Measurements from ENCODE around the gene SPDL1. TPM values are rescaled to one million over a fixed set of nuclear protein-coding genes. Genes with fewer than 3 reads are reported as not detected.
A peak's percentile ranks its signal among the peaks of the same experiment; 100 is the strongest.

Gene SPDL1
- total and polyA plus RNA-seq, 2 donors (not counting 1 experiment from before 2014, with no cell fraction given): 4.1 to 17.9 TPM

DNA sequence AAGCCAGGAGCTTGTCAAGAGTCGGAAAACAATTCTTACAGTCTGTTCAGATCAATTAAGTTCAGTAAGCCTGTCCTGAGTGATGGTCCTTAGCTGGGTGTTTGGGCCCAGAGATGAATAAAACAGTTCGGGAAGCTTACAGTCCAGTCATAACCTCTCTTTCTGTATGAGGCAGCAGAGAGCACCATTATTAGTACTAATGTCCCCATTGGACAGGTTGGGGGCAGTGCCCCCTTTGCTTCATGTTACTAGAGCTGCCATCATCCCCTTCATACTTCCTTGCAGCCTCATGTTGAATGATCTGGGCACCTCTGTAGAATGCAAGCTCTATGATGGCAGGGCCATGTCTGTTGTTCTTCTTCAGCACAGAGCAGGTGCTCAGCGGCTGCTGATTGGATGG, 63.3 kb downstream of the SPDL1 start:
- peaks cover 94% of the 10 kb centered on the region for H3K4me1 Mint-ChIP-seq
- no peaks in the 10 kb centered on the region for H3K9me3 Mint-ChIP-seq (ENCODE audit: insufficient read depth)
- Histone ChIP-seq H3K27ac (ENCODE audit: low read length in 2 of 2) (peak overlapping the region in 1 of 2 donors; percentile 4), H3K4me3 (ENCODE audit: control extremely low read depth in 1 of 5, extremely low read depth in 1 of 5, insufficient read depth in 1 of 5, low read depth in 2 of 5, low read length in 4 of 5) (no peak overlapping the region), H3K4me2 (replicated peaks; ENCODE audit: low read depth, low read length, poor library complexity, severe bottlenecking) (peak overlapping the region; percentile 39), H3K27me3 (replicated peaks in 1 of 4; ENCODE audit: control extremely low read depth in 1 of 4, control insufficient read depth in 3 of 4, insufficient read depth in 4 of 4, low read length in 3 of 4) (no peaks in the 10 kb centered on the region), H3K9ac (ENCODE audit: low read length) (no peak overlapping the region), H4K20me1 (ENCODE audit: control insufficient read depth, insufficient read depth, low read length, poor library complexity, severe bottlenecking) (peaks cover 96% of the 10 kb centered on the region), H3K9me3 (ENCODE audit: control extremely low read depth in 1 of 3, control insufficient read depth in 2 of 3, insufficient read depth in 1 of 3, low read length in 2 of 3) (no peaks in the 10 kb centered on the region), H3K36me3 (replicated peaks in 1 of 2; ENCODE audit: control extremely low read depth in 1 of 2, control insufficient read depth in 1 of 2, extremely low read depth in 1 of 2, insufficient read depth in 2 of 2, low read length in 1 of 2) (peaks cover 1 to 23% of the 10 kb centered on the region in 2 experiments), H2AFZ (ENCODE audit: insufficient read depth, low read depth, low read length, poor library complexity, severe bottlenecking) (no peak overlapping the region), H3K4me1 (ENCODE audit: control insufficient read depth in 2 of 2, insufficient read depth in 2 of 2, low read length in 2 of 2) (peaks cover 61 to 66% of the 10 kb centered on the region in 2 donors), H3K79me2 (ENCODE audit: control insufficient read depth, insufficient read depth, low read length) (peaks cover 97% of the 10 kb centered on the region)
- TF ChIP-seq EZH2 (IDR thresholded peaks at IDR 0.05; ENCODE audit: borderline replicate concordance, insufficient read depth, low read depth, low read length, poor library complexity, severe bottlenecking): no peak
- TF ChIP-seq, protein P1, sequence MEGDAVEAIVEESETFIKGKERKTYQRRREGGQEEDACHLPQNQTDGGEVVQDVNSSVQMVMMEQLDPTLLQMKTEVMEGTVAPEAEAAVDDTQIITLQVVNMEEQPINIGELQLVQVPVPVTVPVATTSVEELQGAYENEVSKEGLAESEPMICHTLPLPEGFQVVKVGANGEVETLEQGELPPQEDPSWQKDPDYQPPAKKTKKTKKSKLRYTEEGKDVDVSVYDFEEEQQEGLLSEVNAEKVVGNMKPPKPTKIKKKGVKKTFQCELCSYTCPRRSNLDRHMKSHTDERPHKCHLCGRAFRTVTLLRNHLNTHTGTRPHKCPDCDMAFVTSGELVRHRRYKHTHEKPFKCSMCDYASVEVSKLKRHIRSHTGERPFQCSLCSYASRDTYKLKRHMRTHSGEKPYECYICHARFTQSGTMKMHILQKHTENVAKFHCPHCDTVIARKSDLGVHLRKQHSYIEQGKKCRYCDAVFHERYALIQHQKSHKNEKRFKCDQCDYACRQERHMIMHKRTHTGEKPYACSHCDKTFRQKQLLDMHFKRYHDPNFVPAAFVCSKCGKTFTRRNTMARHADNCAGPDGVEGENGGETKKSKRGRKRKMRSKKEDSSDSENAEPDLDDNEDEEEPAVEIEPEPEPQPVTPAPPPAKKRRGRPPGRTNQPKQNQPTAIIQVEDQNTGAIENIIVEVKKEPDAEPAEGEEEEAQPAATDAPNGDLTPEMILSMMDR (IDR thresholded peaks at IDR 0.05): no peak
- H3K27me3 Mint-ChIP-seq: no peaks in the 10 kb centered on the region
- intact Hi-C loops (cut with micrococcal nuclease): no loop called here
- H3K27ac Mint-ChIP-seq: no peak overlapping the region
- ATAC-seq (ENCODE audit: low read depth): no peak
- H3K4me3 Mint-ChIP-seq: peak overlapping the region; percentile 18
- no peak for DNase-seq
- 80% methylated on average over 2 of the region's 3 CpGs for WGBS (ENCODE audit: insufficient coverage)
- CTCF ChIA-PET: no interaction called here
- POLR2A ChIA-PET: interaction anchor here (1.4 kb wide), 1 partner anchor 9 kb away, joined by 6 read pairs; the partner anchor contains the start of gene DOCK2

DNA sequence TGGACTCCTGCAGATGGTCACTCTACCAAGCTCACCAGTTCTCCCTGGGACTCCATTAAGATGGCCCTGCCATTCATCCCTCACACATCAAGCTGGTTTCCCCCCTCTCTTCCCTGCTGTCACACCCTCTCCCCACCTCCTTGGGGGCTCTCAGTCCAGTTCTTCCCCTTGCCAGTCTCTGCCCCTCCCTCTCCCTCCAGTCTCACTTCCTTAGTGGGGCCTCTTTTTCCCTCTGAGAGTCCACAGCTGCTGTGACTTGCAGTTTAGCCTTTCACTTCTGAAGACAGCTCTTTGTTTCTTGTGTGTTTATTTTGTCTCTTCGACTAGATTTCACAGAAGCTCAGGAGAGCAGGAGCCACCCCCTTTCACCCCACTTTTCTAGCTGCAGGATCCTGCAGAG, 64.0 kb downstream of the SPDL1 start:
- Histone ChIP-seq H3K79me2 (ENCODE audit: control insufficient read depth, insufficient read depth, low read length) (peaks cover 97% of the 10 kb centered on the region), H3K4me1 (ENCODE audit: control insufficient read depth in 2 of 2, insufficient read depth in 2 of 2, low read length in 2 of 2) (peaks cover 57 to 72% of the 10 kb centered on the region in 2 donors), H3K9me3 (ENCODE audit: control extremely low read depth in 1 of 3, control insufficient read depth in 2 of 3, insufficient read depth in 1 of 3, low read length in 2 of 3) (no peaks in the 10 kb centered on the region), H4K20me1 (ENCODE audit: control insufficient read depth, insufficient read depth, low read length, poor library complexity, severe bottlenecking) (peaks cover 96% of the 10 kb centered on the region), H3K4me2 (replicated peaks; ENCODE audit: low read depth, low read length, poor library complexity, severe bottlenecking) (peak overlapping the region; percentile 39), H3K27me3 (replicated peaks in 1 of 4; ENCODE audit: control extremely low read depth in 1 of 4, control insufficient read depth in 3 of 4, insufficient read depth in 4 of 4, low read length in 3 of 4) (no peaks in the 10 kb centered on the region), H3K27ac (ENCODE audit: low read length in 2 of 2) (peak overlapping the region in 1 of 2 donors; percentile 26), H3K36me3 (replicated peaks in 1 of 2; ENCODE audit: control extremely low read depth in 1 of 2, control insufficient read depth in 1 of 2, extremely low read depth in 1 of 2, insufficient read depth in 2 of 2, low read length in 1 of 2) (peaks cover 1 to 23% of the 10 kb centered on the region in 2 experiments), H3K9ac (ENCODE audit: low read length) (no peak overlapping the region), H3K4me3 (ENCODE audit: control extremely low read depth in 1 of 5, extremely low read depth in 1 of 5, insufficient read depth in 1 of 5, low read depth in 2 of 5, low read length in 4 of 5) (no peak overlapping the region), H2AFZ (ENCODE audit: insufficient read depth, low read depth, low read length, poor library complexity, severe bottlenecking) (no peak overlapping the region)
- CTCF ChIA-PET: no interaction called here
- peaks cover 94% of the 10 kb centered on the region for H3K4me1 Mint-ChIP-seq
- H3K9me3 Mint-ChIP-seq (ENCODE audit: insufficient read depth): no peaks in the 10 kb centered on the region
- no CpG with 5 or more reads among the region's 1 CpG for WGBS (ENCODE audit: insufficient coverage)
- POLR2A ChIA-PET: interaction anchor here (1.4 kb wide), 1 partner anchor 10 kb away, joined by 6 read pairs; the partner anchor contains the start of gene DOCK2
- DNase-seq (no peak), ATAC-seq (ENCODE audit: low read depth) (peak; percentile 46)
- H3K27me3 Mint-ChIP-seq: no peaks in the 10 kb centered on the region
- intact Hi-C loops (cut with micrococcal nuclease): no loop called here
- H3K4me3 Mint-ChIP-seq: peak overlapping the region; percentile 46
- H3K27ac Mint-ChIP-seq: peak overlapping the region; percentile 38
- no peak for TF ChIP-seq EZH2 (IDR thresholded peaks at IDR 0.05; ENCODE audit: borderline replicate concordance, insufficient read depth, low read depth, low read length, poor library complexity, severe bottlenecking)
- TF ChIP-seq, protein P1 (IDR thresholded peaks at IDR 0.05): no peak

All from B cell (primary cell).